Activated naive CD8-positive, alpha-beta T cell treated with anti-CD3 and anti-CD28 coated beads, Interleukin-2, amount 10 ng/mL, durations not matched to agents 7 days and 5 days (primary cell): Measurements from ENCODE around the gene OPRD1. TPM values are rescaled to one million over a fixed set of nuclear protein-coding genes. Genes with fewer than 3 reads are reported as not detected.
"Not testable (repeated sequence)": the region's sequence is repeated elsewhere in the genome, so short reads cannot be mapped to it uniquely, and the experiment has no call there.

Source experiments
- ATAC-seq: fragments of 150-1000 bp; cut with Tn5 transposase; one replicate; pipeline ENCODE4 v1.10.0; 2021; ENCODE audit warnings: low read depth, moderate library complexity
- POLR2A ChIA-PET: fragments of 350-600 bp; sonication (Branson Sonifier 250); formaldehyde crosslinking; loops from one replicate; lab custom pipeline; 2021; ENCODE audit warnings: antibody characterized with exemption; lab: Charles Lee
- DNase-seq: peaks from one replicate; pipeline ENCODE4 v3.0.0; 2021
- H3K27ac Mint-ChIP-seq: one replicate; pipeline ENCODE4 v1.8.0; 2022; ENCODE audit warnings: mild to moderate bottlenecking, mixed read lengths
- H3K27me3 Mint-ChIP-seq: one replicate; pipeline ENCODE4 v1.8.0; 2022; ENCODE audit warnings: mild to moderate bottlenecking, moderate library complexity, mixed read lengths
- H3K36me3 Mint-ChIP-seq: one replicate; pipeline ENCODE4 v1.8.0; 2021; ENCODE audit warnings: mild to moderate bottlenecking, mixed read lengths
- H3K4me1 Mint-ChIP-seq: one replicate; pipeline ENCODE4 v1.8.0; 2021; ENCODE audit warnings: mixed read lengths
- H3K4me3 Mint-ChIP-seq: one replicate; pipeline ENCODE4 v1.8.0; 2022; ENCODE audit warnings: mild to moderate bottlenecking, moderate library complexity, mixed read lengths
- H3K9me3 Mint-ChIP-seq: one replicate; pipeline ENCODE4 v1.8.0; 2021; ENCODE audit warnings: mixed read lengths
- total RNA-seq, 2 experiments: library from RNA; stranded (reverse); gene quantifications; one replicate each; pipeline ENCODE4 v1.2.3, GENCODE V29; 2021

OPRD1 gene
- total RNA-seq, 2 experiments from 2014 or later = not detected

DNA sequence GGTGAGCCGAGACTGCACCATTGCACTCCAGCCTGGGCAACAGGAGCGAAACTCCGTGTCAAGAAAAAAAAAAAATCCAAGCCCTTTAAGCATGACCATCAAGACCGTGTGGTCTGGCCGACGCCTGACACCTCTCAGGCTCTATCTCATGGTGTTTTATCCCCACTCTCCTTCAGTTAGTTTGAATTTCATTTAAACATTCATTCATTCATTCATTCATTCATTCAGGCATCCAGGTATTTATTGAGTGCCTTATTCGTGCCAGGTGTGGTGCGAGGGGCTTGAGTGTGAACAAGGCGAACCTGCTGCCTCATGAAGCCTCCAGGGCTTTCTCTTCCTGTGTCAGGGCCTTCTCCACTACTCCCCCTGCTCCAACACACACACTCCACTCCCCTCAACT is 22.6 kb upstream of the OPRD1 start:
- DNase-seq (no peak), ATAC-seq (no peak)
- Mint-ChIP-seq H3K27ac (no peak overlapping the region), H3K27me3 (peaks cover 16% of the 10 kb centered on the region), H3K4me1 (peaks cover 5% of the 10 kb centered on the region), H3K9me3 (no peaks in the 10 kb centered on the region), H3K36me3 (no peaks in the 10 kb centered on the region), H3K4me3 (no peak overlapping the region)
- POLR2A ChIA-PET = no interaction called here

DNA sequence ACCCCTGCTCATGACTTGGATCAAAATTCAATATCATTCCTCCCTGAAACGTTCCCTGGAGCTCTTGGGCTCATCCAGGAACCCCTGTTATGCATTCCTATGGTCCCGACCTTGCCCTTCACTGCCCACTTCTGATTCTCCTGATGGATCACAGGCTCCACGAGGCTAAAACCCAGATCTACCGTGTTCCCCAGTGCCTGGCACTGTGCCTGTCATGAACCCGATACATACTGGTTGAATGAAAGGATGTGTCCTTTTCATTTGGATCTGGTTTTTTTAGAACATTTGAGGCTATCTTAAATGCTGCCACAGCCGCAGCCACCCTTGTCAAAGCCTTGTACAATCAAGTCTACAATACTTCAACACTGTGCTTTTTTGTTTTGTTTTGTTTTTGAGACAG is 22.2 kb upstream of the OPRD1 start:
- DNase-seq (no peak), ATAC-seq (no peak)
- Mint-ChIP-seq H3K27ac (no peak overlapping the region), H3K4me3 (no peak overlapping the region), H3K27me3 (peaks cover 16% of the 10 kb centered on the region), H3K36me3 (no peaks in the 10 kb centered on the region), H3K4me1 (peaks cover 5% of the 10 kb centered on the region), H3K9me3 (no peaks in the 10 kb centered on the region)
- POLR2A ChIA-PET = no interaction called here

DNA sequence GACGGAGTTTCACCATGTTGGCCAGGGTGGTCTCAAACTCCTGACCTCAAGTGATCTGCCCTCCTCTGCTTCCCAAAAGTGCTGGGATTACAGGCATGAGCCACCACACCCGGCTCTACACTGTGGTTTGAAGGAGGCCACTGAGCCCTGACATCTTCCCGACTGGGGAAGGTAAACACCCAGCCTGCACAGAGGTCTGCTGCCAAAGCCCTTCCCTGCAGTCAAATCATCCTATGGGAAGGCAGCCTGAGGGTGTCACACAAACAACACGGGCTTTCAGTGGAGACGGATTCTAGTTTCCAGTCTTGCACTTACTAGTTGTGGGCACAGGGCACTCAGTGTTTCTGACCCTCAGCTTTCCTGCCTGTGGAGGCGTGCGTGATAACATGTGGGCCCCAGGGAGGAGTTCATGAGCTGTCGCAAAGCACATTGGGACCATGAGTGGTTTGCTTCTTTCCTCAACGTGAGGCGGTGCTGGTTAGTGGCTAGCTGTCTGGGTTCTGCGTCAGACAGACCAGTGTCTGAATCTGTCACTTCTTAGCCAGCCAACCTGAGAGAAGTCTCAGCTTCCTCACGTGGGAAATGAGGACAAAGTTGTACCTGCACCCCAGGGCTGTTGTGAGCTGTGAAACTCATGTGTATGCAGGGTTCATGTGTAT is 21.5 kb upstream of the OPRD1 start:
- H3K27ac Mint-ChIP-seq = no peak overlapping the region
- no peak for ATAC-seq
- H3K9me3 Mint-ChIP-seq = no peaks in the 10 kb centered on the region
- H3K4me1 Mint-ChIP-seq = peaks cover 3% of the 10 kb centered on the region
- H3K27me3 Mint-ChIP-seq = peaks cover 13% of the 10 kb centered on the region
- H3K4me3 Mint-ChIP-seq = no peak overlapping the region
- DNase-seq = no peak
- no peaks in the 10 kb centered on the region for H3K36me3 Mint-ChIP-seq
- POLR2A ChIA-PET = interaction anchor here (0.6 kb wide), 1 partner anchor 366 kb away, joined by 5 read pairs; no protein-coding TSS in a partner anchor

DNA sequence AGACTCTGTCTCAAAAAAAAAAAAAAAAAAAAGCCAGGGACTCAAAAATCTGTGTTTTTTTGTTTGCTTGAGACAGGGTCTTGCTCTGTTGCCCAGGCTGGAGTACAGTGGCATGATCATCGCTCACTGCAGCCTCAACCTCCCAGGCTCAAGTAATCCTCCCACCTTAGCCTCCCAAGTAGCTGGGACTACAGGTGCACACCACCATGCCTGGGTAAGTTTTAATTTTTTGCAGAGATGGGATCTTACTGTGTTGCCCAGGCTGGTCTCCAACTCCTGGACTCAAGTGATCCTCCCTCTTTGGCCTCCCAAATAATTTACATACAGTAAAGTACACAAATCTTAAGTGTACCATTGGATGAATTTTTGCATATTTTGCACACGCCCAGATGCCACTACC is 20.0 kb upstream of the OPRD1 start:
- H3K9me3 Mint-ChIP-seq, H3K4me1 Mint-ChIP-seq, H3K4me3 Mint-ChIP-seq, H3K36me3 Mint-ChIP-seq, DNase-seq, H3K27ac Mint-ChIP-seq, POLR2A ChIA-PET, ATAC-seq: not testable (repeated sequence)
- H3K27me3 Mint-ChIP-seq = peaks cover 14% of the 10 kb centered on the region

DNA sequence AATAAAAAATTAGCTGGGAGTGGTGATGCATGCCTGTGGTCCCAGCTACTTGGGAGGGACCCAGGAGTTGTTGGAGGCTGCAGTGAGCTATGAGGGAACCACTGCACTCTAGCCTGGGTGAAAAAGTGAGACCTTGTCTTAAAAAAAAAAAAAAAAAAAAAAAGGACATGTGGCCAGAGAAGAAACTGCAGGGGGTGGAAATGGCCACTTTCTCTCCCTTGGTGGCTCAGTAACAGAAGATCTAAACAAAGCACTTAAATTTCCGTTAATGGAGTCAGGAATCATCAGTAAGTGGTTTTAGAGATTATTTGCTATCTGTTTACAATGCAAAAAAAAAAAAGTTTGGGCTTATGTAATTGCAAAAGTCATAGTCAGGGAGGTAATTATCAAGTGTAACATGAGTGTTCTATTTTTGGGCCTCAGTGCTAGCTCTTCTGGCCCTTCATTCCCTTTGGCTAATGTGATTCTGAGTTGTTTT is 19.3 kb upstream of the OPRD1 start:
- Mint-ChIP-seq H3K4me3 (no peak overlapping the region), H3K27me3 (peaks cover 8% of the 10 kb centered on the region), H3K27ac (no peak overlapping the region), H3K36me3 (no peaks in the 10 kb centered on the region), H3K4me1 (no peaks in the 10 kb centered on the region), H3K9me3 (no peaks in the 10 kb centered on the region)
- POLR2A ChIA-PET = no interaction called here
- ATAC-seq = no peak
- no peak for DNase-seq

DNA sequence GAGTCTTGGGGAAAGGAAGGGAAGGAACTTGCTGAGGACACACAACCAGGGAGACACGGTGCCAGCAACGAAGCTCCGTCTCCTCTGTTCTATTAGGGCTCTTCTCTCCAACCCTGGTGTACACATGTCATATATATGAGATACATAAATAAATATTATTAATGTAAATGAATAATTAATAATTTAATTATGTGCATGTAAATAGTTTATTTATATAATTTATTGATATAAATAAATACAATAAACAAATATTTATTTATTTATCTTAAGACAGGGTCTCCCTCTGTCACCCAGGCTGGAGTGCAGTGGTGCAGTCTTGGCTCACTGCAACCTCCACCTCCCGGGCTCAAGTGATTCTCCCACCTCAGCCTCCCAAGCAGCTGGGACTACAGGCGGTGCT is 17.4 kb upstream of the OPRD1 start:
- H3K27ac Mint-ChIP-seq, DNase-seq, H3K9me3 Mint-ChIP-seq, H3K4me1 Mint-ChIP-seq, POLR2A ChIA-PET, ATAC-seq, H3K36me3 Mint-ChIP-seq, H3K4me3 Mint-ChIP-seq: not testable (repeated sequence)
- peaks cover 20% of the 10 kb centered on the region for H3K27me3 Mint-ChIP-seq

DNA sequence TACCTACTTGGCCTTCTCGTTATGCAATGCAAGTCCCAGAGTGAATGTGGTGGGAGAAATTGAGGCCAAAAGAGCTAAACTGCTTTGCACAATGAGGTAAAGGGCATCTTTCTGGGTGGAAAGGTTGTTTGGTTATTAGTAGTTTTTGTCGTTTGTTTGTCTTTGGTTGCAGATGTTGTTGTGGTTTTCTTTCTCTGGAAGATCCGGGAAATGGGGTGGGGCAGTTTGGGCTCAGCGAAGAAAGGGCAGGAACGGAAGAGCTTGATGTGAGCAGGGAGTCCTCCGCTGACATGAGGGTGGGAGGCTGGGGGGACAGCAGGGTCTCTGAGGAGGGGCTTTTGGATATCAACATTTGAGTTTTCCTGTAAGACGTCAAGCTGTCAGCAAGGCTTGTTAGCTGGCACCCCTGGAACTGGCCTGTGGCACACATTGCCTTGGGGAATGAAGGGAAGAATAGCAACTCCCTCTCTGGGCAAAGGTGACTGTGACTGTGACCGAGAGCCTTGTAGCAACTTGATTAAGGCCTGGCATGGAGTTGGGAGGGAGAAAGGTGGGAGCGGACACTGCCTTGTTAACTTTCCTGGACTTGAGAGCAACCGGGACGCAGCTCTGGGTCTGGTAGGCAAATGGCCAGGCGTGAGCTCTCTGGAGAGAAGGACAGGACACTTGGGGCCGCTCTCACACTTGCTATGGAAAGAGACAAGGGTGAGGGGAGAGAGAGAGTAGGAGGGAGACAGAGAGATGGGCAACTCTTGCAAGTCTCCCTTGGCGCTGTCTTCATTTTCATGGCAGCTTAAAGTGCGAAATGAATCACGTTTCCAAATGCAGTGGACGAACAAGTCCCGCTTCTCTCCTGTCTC is 15.4 kb upstream of the OPRD1 start:
- H3K27ac Mint-ChIP-seq = no peak overlapping the region
- H3K4me3 Mint-ChIP-seq = no peak overlapping the region
- no peak for ATAC-seq
- peaks cover 19% of the 10 kb centered on the region for H3K27me3 Mint-ChIP-seq
- H3K4me1 Mint-ChIP-seq = peaks cover 3% of the 10 kb centered on the region
- no peak for DNase-seq
- POLR2A ChIA-PET = interaction anchor here (0.6 kb wide), 1 partner anchor 95 kb away, joined by 5 read pairs; no protein-coding TSS in a partner anchor
- H3K9me3 Mint-ChIP-seq = no peaks in the 10 kb centered on the region
- no peaks in the 10 kb centered on the region for H3K36me3 Mint-ChIP-seq

DNA sequence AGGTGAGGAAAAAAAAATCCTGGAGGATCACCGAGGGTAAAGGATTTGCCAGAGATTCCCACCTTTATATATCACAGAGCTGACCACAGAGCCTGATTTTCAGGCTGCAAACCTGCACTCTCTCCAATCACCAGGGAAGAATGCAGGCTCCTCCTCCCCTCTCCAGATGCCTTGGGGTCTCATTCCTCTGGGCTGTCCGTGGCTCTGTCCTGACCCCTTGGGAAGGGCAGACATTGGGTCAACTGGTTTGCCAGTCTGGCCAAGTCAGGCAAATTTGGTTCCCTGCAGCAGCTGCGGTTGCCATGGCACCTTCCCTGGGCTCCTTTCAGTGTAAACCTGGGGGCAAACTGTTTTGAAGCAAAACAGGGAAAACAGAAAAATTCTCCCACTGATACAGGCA is 11.6 kb upstream of the OPRD1 start:
- DNase-seq = no peak
- no peaks in the 10 kb centered on the region for H3K36me3 Mint-ChIP-seq
- H3K27me3 Mint-ChIP-seq = peaks cover 19% of the 10 kb centered on the region
- H3K9me3 Mint-ChIP-seq = no peaks in the 10 kb centered on the region
- POLR2A ChIA-PET = no interaction called here
- H3K4me3 Mint-ChIP-seq = no peak overlapping the region
- no peak overlapping the region for H3K27ac Mint-ChIP-seq
- no peak for ATAC-seq
- peaks cover 3% of the 10 kb centered on the region for H3K4me1 Mint-ChIP-seq

DNA sequence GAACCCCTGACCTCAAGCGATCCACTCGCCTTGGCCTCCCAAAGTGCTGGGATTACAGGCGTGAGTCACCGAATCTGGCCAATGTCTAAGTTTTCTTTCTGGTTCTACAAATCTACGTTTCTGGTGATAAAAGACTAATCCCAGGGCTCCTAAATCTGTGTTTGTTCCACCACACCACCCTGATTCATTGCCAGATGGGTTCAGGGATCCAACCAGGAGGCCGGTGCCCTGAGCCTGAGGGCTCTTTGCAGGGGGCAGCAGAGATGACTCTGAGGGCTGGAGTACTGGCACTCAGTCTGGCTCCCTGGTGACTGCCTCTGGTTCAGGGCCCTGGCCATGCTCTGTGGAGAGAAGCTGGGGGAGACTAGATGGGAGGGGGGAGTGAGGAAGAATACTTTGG is 10.5 kb upstream of the OPRD1 start:
- Mint-ChIP-seq H3K27ac (no peak overlapping the region), H3K4me1 (peaks cover 3% of the 10 kb centered on the region), H3K27me3 (peaks cover 17% of the 10 kb centered on the region), H3K4me3 (no peak overlapping the region), H3K9me3 (no peaks in the 10 kb centered on the region), H3K36me3 (no peaks in the 10 kb centered on the region)
- POLR2A ChIA-PET = no interaction called here
- ATAC-seq = no peak
- no peak for DNase-seq

DNA sequence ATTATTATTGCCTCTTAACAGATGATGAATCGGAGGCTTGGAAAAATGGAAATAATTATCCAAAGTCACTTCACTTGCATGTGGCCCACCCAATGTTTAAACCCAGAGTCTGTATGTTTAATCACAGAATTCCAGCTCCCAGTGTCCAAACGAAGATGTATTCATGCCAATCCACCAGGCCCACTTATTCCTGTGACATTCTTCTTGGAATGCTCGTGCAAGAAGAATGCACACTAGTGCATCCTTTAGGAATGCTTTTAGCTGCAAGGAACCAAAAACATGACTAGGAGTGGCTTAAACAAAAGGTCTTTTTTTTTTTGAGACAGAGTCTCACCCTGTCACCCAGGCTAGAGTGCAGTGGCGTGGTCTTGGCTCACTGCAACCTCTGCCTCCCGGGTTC is 8.9 kb upstream of the OPRD1 start:
- ATAC-seq (no peak), DNase-seq (no peak)
- peaks cover 3% of the 10 kb centered on the region for H3K4me1 Mint-ChIP-seq
- H3K36me3 Mint-ChIP-seq = no peaks in the 10 kb centered on the region
- H3K27ac Mint-ChIP-seq = no peak overlapping the region
- H3K9me3 Mint-ChIP-seq = no peaks in the 10 kb centered on the region
- peaks cover 17% of the 10 kb centered on the region for H3K27me3 Mint-ChIP-seq
- H3K4me3 Mint-ChIP-seq = no peak overlapping the region
- POLR2A ChIA-PET = no interaction called here

DNA sequence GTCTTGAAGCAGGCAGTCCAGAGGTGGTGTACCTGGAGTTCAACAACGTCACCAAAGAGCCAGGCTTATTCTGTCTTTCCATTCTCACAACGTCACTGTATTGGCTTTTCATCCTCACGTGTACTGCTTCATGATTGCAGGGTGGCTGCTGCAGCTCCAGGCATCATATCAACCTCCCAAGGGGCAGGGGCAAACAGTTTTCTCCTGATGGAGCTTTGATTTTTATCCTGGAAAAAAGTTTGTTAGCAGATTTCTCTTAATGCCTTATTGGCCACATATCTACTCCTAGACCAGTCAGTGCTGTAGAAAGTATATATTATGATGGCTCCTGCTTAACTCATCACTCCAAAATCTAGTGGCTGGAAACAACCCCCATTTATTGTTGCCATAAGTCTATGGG is 8.3 kb upstream of the OPRD1 start:
- Mint-ChIP-seq H3K36me3 (no peaks in the 10 kb centered on the region), H3K4me3 (no peak overlapping the region), H3K27ac (no peak overlapping the region), H3K4me1 (peaks cover 2% of the 10 kb centered on the region), H3K27me3 (peaks cover 13% of the 10 kb centered on the region), H3K9me3 (no peaks in the 10 kb centered on the region)
- ATAC-seq = no peak
- no peak for DNase-seq
- POLR2A ChIA-PET = no interaction called here

DNA sequence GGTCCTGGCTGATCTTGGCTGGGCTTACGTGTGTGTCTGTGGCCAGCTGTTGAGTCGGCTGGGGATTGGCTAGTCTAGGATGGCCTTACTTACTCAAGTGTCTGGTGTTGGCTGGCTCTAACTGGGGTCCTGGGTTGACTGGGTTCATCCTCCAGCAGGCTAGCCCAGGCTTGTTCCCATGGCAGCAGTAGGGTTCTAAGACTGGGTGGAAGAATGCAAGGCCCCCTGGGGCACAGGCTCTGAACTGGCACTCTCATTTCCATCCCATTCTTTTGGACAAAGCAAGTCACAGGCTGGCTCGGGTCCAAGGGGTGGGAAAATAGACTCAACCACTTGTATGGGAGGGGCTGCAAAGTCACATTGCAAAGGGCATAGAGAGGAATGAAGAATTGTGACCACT is 7.9 kb upstream of the OPRD1 start:
- H3K4me1 Mint-ChIP-seq = no peaks in the 10 kb centered on the region
- DNase-seq (no peak), ATAC-seq (no peak)
- POLR2A ChIA-PET = no interaction called here
- H3K27me3 Mint-ChIP-seq = peaks cover 13% of the 10 kb centered on the region
- no peaks in the 10 kb centered on the region for H3K36me3 Mint-ChIP-seq
- H3K27ac Mint-ChIP-seq = no peak overlapping the region
- no peaks in the 10 kb centered on the region for H3K9me3 Mint-ChIP-seq
- H3K4me3 Mint-ChIP-seq = no peak overlapping the region

DNA sequence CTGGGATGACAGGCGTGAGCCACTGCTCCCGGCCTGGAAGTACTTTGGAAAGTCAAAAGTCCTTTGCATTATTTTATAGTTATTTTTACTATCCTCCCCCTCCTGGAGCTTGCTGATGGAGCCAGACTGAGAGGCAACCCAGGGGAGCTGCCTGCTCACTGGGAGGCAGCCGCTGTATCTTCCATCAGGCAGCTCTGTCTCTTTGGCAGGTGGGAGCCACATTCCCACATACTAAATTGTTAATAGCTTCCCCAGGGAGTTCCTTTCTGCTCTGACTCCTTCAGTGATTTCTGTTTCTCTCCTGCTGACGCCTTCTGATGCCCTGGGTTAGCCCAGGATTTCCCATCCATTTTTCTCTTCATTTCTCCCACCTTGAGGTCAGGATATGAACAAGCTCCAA is 4.9 kb upstream of the OPRD1 start:
- H3K9me3 Mint-ChIP-seq = no peaks in the 10 kb centered on the region

DNA sequence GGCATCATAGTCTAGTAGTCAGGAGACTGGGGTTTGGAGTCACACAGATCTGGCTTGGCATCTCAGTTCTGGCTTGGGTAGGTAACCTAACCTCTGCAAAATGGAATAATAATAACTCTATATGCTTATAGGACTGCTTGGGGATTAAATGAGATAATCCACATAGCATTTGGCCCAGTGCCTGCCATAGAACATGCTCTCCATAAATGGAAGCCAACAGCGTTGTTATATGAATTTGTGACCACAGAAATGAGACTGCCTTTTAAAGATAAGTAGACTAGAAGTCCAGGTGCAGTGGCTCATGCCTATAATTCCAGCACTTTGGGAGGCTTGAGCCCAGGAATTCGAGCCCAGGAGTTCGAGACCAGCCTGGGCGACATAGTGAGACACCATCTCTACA is 4.0 kb upstream of the OPRD1 start:
- ATAC-seq = no peak
- Mint-ChIP-seq H3K27me3 (peaks cover 43% of the 10 kb centered on the region), H3K9me3 (no peaks in the 10 kb centered on the region), H3K27ac (no peak overlapping the region), H3K4me3 (no peak overlapping the region), H3K4me1 (peaks cover 2% of the 10 kb centered on the region), H3K36me3 (no peaks in the 10 kb centered on the region)
- no peak for DNase-seq
- POLR2A ChIA-PET = no interaction called here

More for the DNA sequence above, 4.9 kb upstream of the OPRD1 start:
- Mint-ChIP-seq H3K4me3 (no peak overlapping the region), H3K4me1 (peaks cover 2% of the 10 kb centered on the region), H3K27ac (no peak overlapping the region), H3K36me3 (no peaks in the 10 kb centered on the region), H3K27me3 (peaks cover 37% of the 10 kb centered on the region)
- POLR2A ChIA-PET = interaction anchor here (0.6 kb wide), 1 partner anchor 221 kb away, joined by 3 read pairs; no protein-coding TSS in a partner anchor
- DNase-seq (no peak), ATAC-seq (no peak)
